K562 (cell line): ENCODE measurements around the gene UNC50. TPM values are rescaled to one million over a fixed set of nuclear protein-coding genes. Genes with fewer than 3 reads are reported as not detected.

ENCODE experiments used
- ATAC-seq: fragments of 200-7000 bp; cut with Tn5 transposase; 3 replicates; pipeline ENCODE4 v1.9.1; 2020; ENCODE audit warnings: moderate library complexity
- BruUV-seq: library from RNA; stranded (reverse); fragments of 400-500 nt; replicated peaks from 2 replicates; lab custom pipeline; 2021; lab: Mats Ljungman, UMichigan
- CTCF ChIA-PET: fragments of 300-600 bp; formaldehyde crosslinking; extraction: SDS; loops from one replicate; lab custom pipeline; 2021; ENCODE audit warnings: low intra/inter-chr PET ratio; lab: Yijun Ruan, JAX
- POLR2A ChIA-PET: fragments of 300-600, 350-650 bp; sonication (Branson Sonifier 250); formaldehyde crosslinking; extraction: SDS; loops from one replicate; lab custom pipeline; 2021; ENCODE audit warnings: antibody characterized with exemption, inconsistent platforms; lab: Yijun Ruan, JAX
- DNase-seq, 4 experiments: peaks; one replicate each; pipeline versions ENCODE4 v3.0.0 to v3.0.0-alpha.2; 2011 to 2018; ENCODE audit warnings: low spot score in 3 of 4, mixed read lengths in 3 of 4; ENCODE audit errors: extremely low read depth in 1 of 4
- FAIRE-seq: peaks from 2 replicates; lab custom pipeline; 2011; peaks lifted over from hg19 to GRCh38; lab: Jason Lieb, UNC
- H2AFZ ChIP-seq: 2 replicates; pipeline ENCODE4 v1.6.0; 2011; ENCODE audit warnings: low read depth, low read length, control low read depth, inconsistent platforms
- H3K27ac ChIP-seq: fragments of 200-600 bp; 3 replicates; pipeline ENCODE4 v1.8.0; 2011; ENCODE audit warnings: low read depth, mild to moderate bottlenecking, control low read depth, inconsistent platforms, low read length, moderate library complexity, mixed read lengths; ENCODE audit errors: extremely low read depth
- H3K27me3 ChIP-seq, 2 experiments: fragments of 300-600 bp in 1 of 2; 2 replicates in 1 of 2; 3 replicates in 1 of 2; pipeline versions ENCODE4 v1.6.0 to v1.8.0; 2011; ENCODE audit warnings: inconsistent platforms in 2 of 2, low read length in 2 of 2, mild to moderate bottlenecking in 1 of 2, mixed read lengths in 1 of 2, moderate library complexity in 1 of 2; ENCODE audit not compliant: control insufficient read depth in 2 of 2, insufficient read depth in 2 of 2
- H3K36me3 ChIP-seq: fragments of 300-600 bp; 3 replicates; pipeline ENCODE4 v1.8.0; 2011; ENCODE audit warnings: mild to moderate bottlenecking, low read length, inconsistent platforms; ENCODE audit not compliant: control insufficient read depth, insufficient read depth
- H3K4me1 ChIP-seq, 2 experiments: fragments of 200-600 bp in 1 of 2; replicated peaks in 1 of 2; 2 replicates in 1 of 2; 3 replicates in 1 of 2; pipeline versions ENCODE4 v1.5.1 to v1.8.0; 2011; ENCODE audit warnings: inconsistent platforms in 2 of 2, low read length in 2 of 2, mild to moderate bottlenecking in 1 of 2, mixed read lengths in 1 of 2, moderate library complexity in 1 of 2; ENCODE audit not compliant: control insufficient read depth in 2 of 2, insufficient read depth in 2 of 2
- H3K4me2 ChIP-seq: 2 replicates; pipeline ENCODE4 v1.6.1; 2011; ENCODE audit warnings: low read length, control low read depth, inconsistent platforms, mixed read lengths; ENCODE audit not compliant: insufficient read depth
- H3K4me3 ChIP-seq: fragments of 200-600 bp; sonication (generic), shearing (Covaris generic); 2 replicates; pipeline ENCODE4 v1.5.1; 2016; ENCODE audit warnings: control low read depth, inconsistent platforms
- H3K79me2 ChIP-seq: fragments of 200-600 bp; 3 replicates; pipeline ENCODE4 v1.8.0; 2011; ENCODE audit warnings: low read length, inconsistent platforms; ENCODE audit not compliant: control insufficient read depth, insufficient read depth
- H3K9ac ChIP-seq, 2 experiments: 2 replicates each; pipeline versions ENCODE4 v1.6.0 to v1.6.1; 2011; ENCODE audit warnings: low read depth in 2 of 2, low read length in 2 of 2, control low read depth in 1 of 2, inconsistent platforms in 1 of 2, mild to moderate bottlenecking in 1 of 2, mixed read lengths in 1 of 2; ENCODE audit not compliant: insufficient read depth in 1 of 2
- H3K9me1 ChIP-seq: one replicate; pipeline ENCODE4 v1.6.0; 2011; ENCODE audit warnings: inconsistent platforms, mild to moderate bottlenecking, low read length, moderate library complexity; ENCODE audit not compliant: control insufficient read depth, insufficient read depth
- H3K9me3 ChIP-seq: replicated peaks from 2 replicates; pipeline ENCODE4 v1.5.1; 2011; ENCODE audit warnings: low read depth, low read length, inconsistent platforms; ENCODE audit not compliant: control insufficient read depth, insufficient read depth
- H4K20me1 ChIP-seq: replicated peaks from 2 replicates; pipeline ENCODE4 v1.6.1; 2011; ENCODE audit warnings: low read length, inconsistent platforms, mixed read lengths; ENCODE audit not compliant: control insufficient read depth, insufficient read depth
- COPS2 ChIP-seq: fragments of 450-650 bp; conservative IDR thresholded peaks from 2 replicates; pipeline ENCODE4 v1.6.1; 2016; ENCODE audit warnings: mild to moderate bottlenecking, moderate library complexity
- ELK3 ChIP-seq: fragments of 450-650 bp; formaldehyde crosslinking; IDR thresholded peaks from 2 replicates; pipeline ENCODE4 v1.4.0; 2020; ENCODE audit warnings: mild to moderate bottlenecking
- EP300 ChIP-seq: IDR thresholded peaks from 2 replicates; pipeline ENCODE4 v1.6.1; 2012; ENCODE audit warnings: low read length, improper control_type of control experiment
- FUS ChIP-seq: fragments of 200-400 bp; formaldehyde crosslinking; optimal IDR thresholded peaks from 2 replicates; pipeline ENCODE3; 2017; ENCODE audit warnings: low read depth, low read length
- MED1 ChIP-seq: sonication (generic); formaldehyde crosslinking; IDR thresholded peaks from 2 replicates; pipeline ENCODE4 v1.8.1; 2023; ENCODE audit warnings: missing genetic modification reagents, borderline replicate concordance
- NCOA1 ChIP-seq: fragments of 450-650 bp; IDR thresholded peaks from 2 replicates; pipeline ENCODE4 v1.6.1; 2016; ENCODE audit warnings: low read depth
- POLR2AphosphoS2 ChIP-seq: IDR thresholded peaks from 2 replicates; pipeline ENCODE4 v1.6.1; 2012; ENCODE audit warnings: low read length, improper control_type of control experiment
- ZNF324 ChIP-seq: fragments of 250-450 bp; sonication (Bioruptor Pico); IDR thresholded peaks from 2 replicates; pipeline ENCODE4 v1.4.0; 2020; ENCODE audit warnings: mild to moderate bottlenecking
- ZNF398 ChIP-seq: fragments of 250-450 bp; sonication (Bioruptor Pico); IDR thresholded peaks from 2 replicates; pipeline ENCODE4 v1.8.0; 2021; ENCODE audit warnings: moderate library complexity, mild to moderate bottlenecking, inconsistent platforms
- WGBS: fragments of 100-300 bp; shearing (Covaris generic); methylation state at CpG from one replicate; pipeline ENCODE4 v1.1.6; 2016; ENCODE audit warnings: low coverage, mixed read lengths; ENCODE audit not compliant: insufficient coverage; ENCODE audit errors: missing lambda C conversion rate; 5-methylcytosine and 5-hydroxymethylcytosine counted together
- in situ Hi-C: fragments of 300-500 bp; cut with MboI; formaldehyde crosslinking; loops from 4 replicates; pipeline ENCODE4 v1.15.0; 2018; ENCODE audit warnings: inconsistent platforms, mixed read lengths
- intact Hi-C: fragments of 100-400 bp; cut with micrococcal nuclease; formaldehyde crosslinking; loops from 2 replicates; pipeline ENCODE4 v1.14.2; 2022
- polyA plus RNA-seq, 8 experiments: library from polyadenylated mRNA; depleted of rRNA in 4 of 8; stranded (reverse) in 5 of 8; unstranded in 3 of 8; fragments of >200 nt; fragmentation: Nextera tagmentation in 2 of 8; fragmentation: Illumina TruSeq in 1 of 8; extraction: Ambion mirVana in 2 of 8; extraction: Trizol in 1 of 8; gene quantifications; 2 replicates each; pipeline versions ENCODE4 v1.2.1 to v1.2.3, GENCODE V29; 2011 to 2014; ENCODE audit warnings: inconsistent platforms in 1 of 8, missing spikeins in 1 of 8
- total RNA-seq, 7 experiments: library from RNA; depleted of rRNA in 6 of 7; stranded (reverse); fragments of >200 nt in 6 of 7; fragmentation: Illumina TruSeq in 2 of 7; extraction: Trizol in 2 of 7; gene quantifications; 2 replicates each; pipeline versions ENCODE4 v1.2.1 to v1.2.3, GENCODE V29; 2011 to 2021; ENCODE audit warnings: low replicate concordance in 1 of 7

UNC50 gene
- total and polyA plus RNA-seq, 9 of the 15 experiments (the other 6 are each of a cell fraction or from before 2014, with no cell fraction given): 30.0 to 52.9 (median 35.9) TPM

GRCh38 chr2:98648451-98648850, 40.1 kb downstream of the UNC50 start:
- Histone ChIP-seq H3K4me1 (no peaks in the 10 kb centered on the region), H2AFZ (no peak overlapping the region), H3K27me3 (peaks cover 4 to 5% of the 10 kb centered on the region in 2 experiments; a peak in 3 of 5 replicates), H3K9me1 (no peaks in the 10 kb centered on the region), H3K79me2 (no peaks in the 10 kb centered on the region), H4K20me1 (no peaks in the 10 kb centered on the region), H3K27ac (no peak overlapping the region), H3K4me3 (no peak overlapping the region), H3K4me2 (no peak overlapping the region), H3K9me3 (no peaks in the 10 kb centered on the region), H3K36me3 (no peaks in the 10 kb centered on the region), H3K9ac (no peak overlapping the region)
- DNase-seq: no peak
- in situ Hi-C loops (no loop called here), intact Hi-C loops (loop anchor here (2.0 kb wide), 1 partner anchor 418 kb away; no protein-coding TSS in a partner anchor)
- CTCF ChIA-PET: interaction anchor here (0.6 to 1.6 kb wide), 3 partner anchors 55 to 274 kb away, joined by 5 to 27 read pairs (median 6); no protein-coding TSS in a partner anchor
- WGBS: 8% methylated on average over 4 of the region's 4 CpGs
- ATAC-seq: no peak
- FAIRE-seq: no peak
- no peak for TF ChIP-seq NCOA1
- TF ChIP-seq EP300: no peak
- no peak for TF ChIP-seq ZNF324
- TF ChIP-seq POLR2AphosphoS2: no peak
- no peak for TF ChIP-seq FUS
- no peak for TF ChIP-seq MED1 (CRISPR knock-in tag)
- TF ChIP-seq ELK3 (CRISPR knock-in tag): no peak
- no peak for TF ChIP-seq ZNF398
- no peak for TF ChIP-seq COPS2
- BruUV-seq: no TSS peak
- POLR2A ChIA-PET: no interaction called here
